H1 (cell line): Measurements from ENCODE around the gene C5orf22. TPM values are rescaled to one million over a fixed set of nuclear protein-coding genes. Genes with fewer than 3 reads are reported as not detected.

Experiments
- RBBP5 ChIP-seq: IDR thresholded peaks from 2 replicates; pipeline ENCODE4 v1.7.1; 2012; ENCODE audit warnings: low read depth, mild to moderate bottlenecking, inconsistent platforms, low read length, moderate library complexity, borderline replicate concordance
- RXRA ChIP-seq: IDR thresholded peaks from 2 replicates; pipeline ENCODE4 v1.6.1; 2011; ENCODE audit warnings: low read depth, mild to moderate bottlenecking, low read length, moderate library complexity; ENCODE audit not compliant: insufficient read depth
- polyA plus RNA-seq, 7 experiments: library from polyadenylated mRNA; depleted of rRNA in 3 of 7; stranded (reverse) in 5 of 7; unstranded in 2 of 7; fragments of >200 nt in 5 of 7; fragments of 200-250 nt in 2 of 7; gene quantifications; 1 replicate in 5 of 7; 2 replicates in 1 of 7; 4 replicates in 1 of 7; pipeline versions ENCODE4 v1.2.1 to v1.2.3, GENCODE V29; 2011 to 2013; ENCODE audit warnings: missing spikeins in 2 of 7, mixed read lengths in 2 of 7
- total RNA-seq: library from RNA; stranded (reverse); fragmentation: NEBNext Ultra II Directional; extraction: Animal tissue kit (Norgen Biotek cat#: 25700); gene quantifications from 2 replicates; pipeline ENCODE4 v1.2.1, GENCODE V29; 2021
- TF ChIP-seq, protein P1 (sequence below): IDR thresholded peaks from 2 replicates; pipeline ENCODE4 v1.6.1; 2012; ENCODE audit warnings: low read length, inconsistent platforms

Gene C5orf22
- total and polyA plus RNA-seq, 2 of the 8 experiments (the other 6 are each of a cell fraction or from before 2014, with no cell fraction given): 19.6 to 36.2 TPM

DNA sequence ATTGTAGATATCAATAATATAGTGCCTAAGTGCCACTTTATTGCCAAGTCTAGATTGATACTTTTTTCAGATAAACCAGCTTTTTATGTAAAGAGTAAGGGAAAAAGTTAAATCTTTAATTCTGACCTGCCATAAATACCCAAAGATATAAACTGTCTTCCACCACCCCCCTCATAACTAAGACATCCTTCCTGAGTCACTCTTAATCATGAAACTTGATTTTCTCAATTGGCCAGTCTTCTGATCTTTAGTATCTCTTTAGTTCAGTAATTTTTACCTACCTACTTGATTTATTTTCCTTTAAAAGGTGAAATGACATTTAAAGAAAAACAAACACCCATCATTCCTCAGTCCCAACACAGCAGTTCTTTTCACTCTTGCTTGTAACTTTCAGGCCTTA lies 21.8 kb downstream of the C5orf22 start (continued):
- TF ChIP-seq RBBP5 (no peak), RXRA (no peak)
- TF ChIP-seq, protein P1, sequence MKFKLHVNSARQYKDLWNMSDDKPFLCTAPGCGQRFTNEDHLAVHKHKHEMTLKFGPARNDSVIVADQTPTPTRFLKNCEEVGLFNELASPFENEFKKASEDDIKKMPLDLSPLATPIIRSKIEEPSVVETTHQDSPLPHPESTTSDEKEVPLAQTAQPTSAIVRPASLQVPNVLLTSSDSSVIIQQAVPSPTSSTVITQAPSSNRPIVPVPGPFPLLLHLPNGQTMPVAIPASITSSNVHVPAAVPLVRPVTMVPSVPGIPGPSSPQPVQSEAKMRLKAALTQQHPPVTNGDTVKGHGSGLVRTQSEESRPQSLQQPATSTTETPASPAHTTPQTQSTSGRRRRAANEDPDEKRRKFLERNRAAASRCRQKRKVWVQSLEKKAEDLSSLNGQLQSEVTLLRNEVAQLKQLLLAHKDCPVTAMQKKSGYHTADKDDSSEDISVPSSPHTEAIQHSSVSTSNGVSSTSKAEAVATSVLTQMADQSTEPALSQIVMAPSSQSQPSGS: no peak
